Neural progenitor cell (in vitro differentiated cells): ENCODE results near the gene MBNL2. TPM values are rescaled to one million over a fixed set of nuclear protein-coding genes. Genes with fewer than 3 reads are reported as not detected.

Experiments
- DNase-seq: peaks from one replicate; pipeline ENCODE4 v3.0.0-alpha.2; 2016; ENCODE audit warnings: low spot score
- H2AFZ ChIP-seq: fragments of 200-600 bp; sonication (generic); replicated peaks from 2 replicates; pipeline ENCODE4 v1.6.1; 2016; ENCODE audit warnings: antibody characterized with exemption
- H3F3A ChIP-seq: fragments of 200-600 bp; sonication (generic); 2 replicates; pipeline ENCODE4 v1.6.1; 2016; ENCODE audit warnings: antibody characterized with exemption, low read depth
- H3K27ac ChIP-seq: fragments of 200-600 bp; sonication (generic); 2 replicates; pipeline ENCODE4 v1.5.1; 2016; ENCODE audit warnings: mild to moderate bottlenecking
- H3K27me3 ChIP-seq: fragments of 200-600 bp; sonication (generic); 2 replicates; pipeline ENCODE4 v1.6.1; 2016; ENCODE audit warnings: mild to moderate bottlenecking, moderate library complexity
- H3K36me3 ChIP-seq: fragments of 200-600 bp; sonication (generic); 2 replicates; pipeline ENCODE4 v1.5.1; 2016
- H3K4me1 ChIP-seq: fragments of 200-600 bp; sonication (generic); 2 replicates; pipeline ENCODE4 v1.6.1; 2016; ENCODE audit warnings: mixed run types
- H3K4me2 ChIP-seq: fragments of 200-600 bp; sonication (generic); 2 replicates; pipeline ENCODE4 v1.6.1; 2016
- H3K4me3 ChIP-seq: fragments of 200-600 bp; sonication (generic); 2 replicates; pipeline ENCODE4 v1.5.1; 2016
- H3K79me2 ChIP-seq: fragments of 200-600 bp; sonication (generic); 2 replicates; pipeline ENCODE4 v1.6.1; 2016; ENCODE audit warnings: low read depth
- H3K9ac ChIP-seq: fragments of 200-600 bp; sonication (generic); 2 replicates; pipeline ENCODE4 v1.6.1; 2016
- H3K9me3 ChIP-seq: fragments of 200-600 bp; sonication (generic); 2 replicates; pipeline ENCODE4 v1.5.1; 2016; ENCODE audit warnings: low read depth
- H4K20me1 ChIP-seq: fragments of 200-600 bp; sonication (generic); 2 replicates; pipeline ENCODE4 v1.6.1; 2016; ENCODE audit warnings: low read depth
- H3K27ac Mint-ChIP-seq: 3 replicates; pipeline ENCODE4 v1.8.0; 2021; ENCODE audit warnings: mixed read lengths
- H3K27me3 Mint-ChIP-seq: 2 replicates; pipeline ENCODE4 v1.8.0; 2022; ENCODE audit warnings: low read depth, mild to moderate bottlenecking, inconsistent platforms, moderate library complexity, mixed read lengths; ENCODE audit not compliant: insufficient read depth
- H3K36me3 Mint-ChIP-seq: 3 replicates; pipeline ENCODE4 v1.8.0; 2021; ENCODE audit warnings: mixed read lengths
- H3K4me1 Mint-ChIP-seq: 3 replicates; pipeline ENCODE4 v1.8.0; 2021; ENCODE audit warnings: mixed read lengths
- H3K4me3 Mint-ChIP-seq: 3 replicates; pipeline ENCODE4 v1.8.0; 2021; ENCODE audit warnings: mild to moderate bottlenecking, moderate library complexity, mixed read lengths
- H3K9me3 Mint-ChIP-seq: 3 replicates; pipeline ENCODE4 v1.8.0; 2020; ENCODE audit warnings: mixed read lengths
- CTCF ChIP-seq: fragments of 200-600 bp; sonication (generic); IDR thresholded peaks from 2 replicates; pipeline ENCODE4 v1.5.1; 2017; ENCODE audit warnings: antibody characterized with exemption, mild to moderate bottlenecking
- EZH2 ChIP-seq: fragments of 200-600 bp; sonication (generic); IDR thresholded peaks from 2 replicates; pipeline ENCODE4 v1.6.1; 2017; ENCODE audit warnings: antibody characterized with exemption, mild to moderate bottlenecking, moderate library complexity
- EZH2phosphoT487 ChIP-seq: fragments of 200-600 bp; sonication (generic); IDR thresholded peaks from 2 replicates; pipeline ENCODE4 v1.6.1; 2017; ENCODE audit warnings: antibody characterized with exemption
- total RNA-seq: library from RNA; depleted of rRNA; stranded (reverse); fragments of >200 nt; gene quantifications from 2 replicates; pipeline ENCODE4 v1.2.3, GENCODE V29; 2015; ENCODE audit warnings: low replicate concordance

MBNL2 gene
- total RNA-seq, 1 donor from 2014 or later, result 19.6 TPM

GRCh38 chr13:97226013-97226412 is 3.9 kb downstream of the MBNL2 start:
- DNase-seq, result no peak
- Mint-ChIP-seq H3K27ac (no peak overlapping the region), H3K36me3 (peaks cover 13% of the 10 kb centered on the region), H3K4me1 (peaks cover 39% of the 10 kb centered on the region), H3K27me3 (peaks cover 2% of the 10 kb centered on the region), H3K4me3 (no peak overlapping the region), H3K9me3 (peaks cover 5% of the 10 kb centered on the region)
- Histone ChIP-seq H3K27me3 (peaks cover 76% of the 10 kb centered on the region), H3K79me2 (peaks cover 18% of the 10 kb centered on the region), H4K20me1 (peaks cover 59% of the 10 kb centered on the region), H3K4me2 (no peak overlapping the region), H3K36me3 (no peaks in the 10 kb centered on the region), H3K9ac (no peak overlapping the region), H3K27ac (no peak overlapping the region), H3K4me1 (peaks cover 27% of the 10 kb centered on the region), H2AFZ (no peak overlapping the region), H3F3A (no peaks in the 10 kb centered on the region), H3K9me3 (no peaks in the 10 kb centered on the region), H3K4me3 (no peak overlapping the region)
- TF ChIP-seq EZH2 (no peak), EZH2phosphoT487 (no peak), CTCF (no peak)

GRCh38 chr13:97226788-97227627 is 4.9 kb downstream of the MBNL2 start:
- Histone ChIP-seq H3K4me2 (no peak overlapping the region), H3K79me2 (peaks cover 18% of the 10 kb centered on the region), H4K20me1 (peaks cover 59% of the 10 kb centered on the region), H3K4me1 (peaks cover 23% of the 10 kb centered on the region), H3K36me3 (no peaks in the 10 kb centered on the region), H3K27ac (no peak overlapping the region), H3F3A (no peaks in the 10 kb centered on the region), H2AFZ (no peak overlapping the region), H3K4me3 (no peak overlapping the region), H3K9ac (no peak overlapping the region), H3K9me3 (no peaks in the 10 kb centered on the region), H3K27me3 (peaks cover 86% of the 10 kb centered on the region)
- Mint-ChIP-seq H3K9me3 (peaks cover 5% of the 10 kb centered on the region), H3K4me1 (peaks cover 32% of the 10 kb centered on the region), H3K36me3 (peaks cover 20% of the 10 kb centered on the region), H3K4me3 (no peak overlapping the region), H3K27me3 (peaks cover 2% of the 10 kb centered on the region), H3K27ac (peak overlapping the region; percentile 58)
- TF ChIP-seq EZH2 (no peak), EZH2phosphoT487 (no peak), CTCF (no peak)
- DNase-seq, result no peak

GRCh38 chr13:97228850-97229521 is 6.9 kb downstream of the MBNL2 start:
- Mint-ChIP-seq H3K4me3 (no peak overlapping the region), H3K27ac (no peak overlapping the region), H3K36me3 (peaks cover 29% of the 10 kb centered on the region), H3K9me3 (peaks cover 10% of the 10 kb centered on the region), H3K4me1 (peaks cover 37% of the 10 kb centered on the region), H3K27me3 (peaks cover 1% of the 10 kb centered on the region)
- H3K4me3 ChIP-seq, result no peak overlapping the region
- H3K9me3 ChIP-seq, result no peaks in the 10 kb centered on the region
- H3K4me1 ChIP-seq, result peaks cover 21% of the 10 kb centered on the region
- H3K9ac ChIP-seq, result no peak overlapping the region
- DNase-seq, result no peak
- H3K27ac ChIP-seq, result no peak overlapping the region
- H3F3A ChIP-seq, result no peaks in the 10 kb centered on the region
- H3K36me3 ChIP-seq, result no peaks in the 10 kb centered on the region
- H3K4me2 ChIP-seq, result no peak overlapping the region
- peaks cover 60% of the 10 kb centered on the region for H4K20me1 ChIP-seq
- H2AFZ ChIP-seq, result no peak overlapping the region
- no peak for TF ChIP-seq EZH2
- TF ChIP-seq CTCF, result no peak
- TF ChIP-seq EZH2phosphoT487, result no peak
- H3K27me3 ChIP-seq, result peaks cover 87% of the 10 kb centered on the region
- H3K79me2 ChIP-seq, result peaks cover 9% of the 10 kb centered on the region
